Measurements from ENCODE around the gene ACTR10.

DNA sequence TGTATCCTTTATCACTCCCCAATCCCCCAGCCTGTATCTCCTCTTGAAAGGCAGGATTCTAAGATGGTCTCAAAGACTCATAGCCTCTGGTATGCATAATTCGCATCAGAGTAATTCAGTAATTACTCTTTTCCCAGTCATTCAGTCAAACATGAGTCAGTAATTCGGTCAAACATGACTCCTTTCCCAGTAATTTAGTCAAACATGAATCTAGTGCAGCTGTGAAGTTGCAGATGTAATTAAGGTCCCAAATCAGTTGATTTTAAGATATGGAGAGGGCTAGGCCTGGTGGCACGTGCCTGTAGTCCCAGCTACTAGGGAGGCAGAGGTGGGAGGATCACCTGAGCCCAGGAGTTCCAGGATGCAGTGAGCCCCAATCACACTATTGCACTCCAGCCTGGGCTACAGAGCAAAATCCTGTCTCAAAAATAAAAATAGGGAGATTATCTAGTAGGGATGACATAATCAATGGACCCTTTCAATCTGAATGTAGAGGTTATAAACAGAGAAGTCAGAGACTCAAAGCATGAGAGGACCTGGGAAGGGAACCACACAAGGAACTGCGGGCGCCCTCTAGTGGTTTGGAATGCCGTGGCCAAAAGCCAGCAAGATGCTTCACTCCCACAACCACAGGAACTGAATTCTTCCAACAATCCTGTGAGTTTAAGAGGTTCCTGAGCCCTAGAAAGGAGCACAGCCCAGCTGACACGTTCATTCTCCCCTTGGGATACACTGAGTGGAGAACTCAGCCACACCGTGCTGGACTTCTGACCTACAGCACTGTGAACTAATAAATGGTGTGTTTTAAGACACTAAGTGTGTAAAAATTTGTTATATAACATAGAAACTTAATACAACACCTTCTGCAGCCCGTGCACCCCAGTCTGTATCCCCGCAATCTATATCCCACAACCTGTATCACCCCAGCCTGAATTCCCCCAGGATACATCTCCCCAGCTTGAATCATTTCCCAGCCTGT, 33.7 kb upstream of the ACTR10 start:
- TF ChIP-seq, protein P1, sequence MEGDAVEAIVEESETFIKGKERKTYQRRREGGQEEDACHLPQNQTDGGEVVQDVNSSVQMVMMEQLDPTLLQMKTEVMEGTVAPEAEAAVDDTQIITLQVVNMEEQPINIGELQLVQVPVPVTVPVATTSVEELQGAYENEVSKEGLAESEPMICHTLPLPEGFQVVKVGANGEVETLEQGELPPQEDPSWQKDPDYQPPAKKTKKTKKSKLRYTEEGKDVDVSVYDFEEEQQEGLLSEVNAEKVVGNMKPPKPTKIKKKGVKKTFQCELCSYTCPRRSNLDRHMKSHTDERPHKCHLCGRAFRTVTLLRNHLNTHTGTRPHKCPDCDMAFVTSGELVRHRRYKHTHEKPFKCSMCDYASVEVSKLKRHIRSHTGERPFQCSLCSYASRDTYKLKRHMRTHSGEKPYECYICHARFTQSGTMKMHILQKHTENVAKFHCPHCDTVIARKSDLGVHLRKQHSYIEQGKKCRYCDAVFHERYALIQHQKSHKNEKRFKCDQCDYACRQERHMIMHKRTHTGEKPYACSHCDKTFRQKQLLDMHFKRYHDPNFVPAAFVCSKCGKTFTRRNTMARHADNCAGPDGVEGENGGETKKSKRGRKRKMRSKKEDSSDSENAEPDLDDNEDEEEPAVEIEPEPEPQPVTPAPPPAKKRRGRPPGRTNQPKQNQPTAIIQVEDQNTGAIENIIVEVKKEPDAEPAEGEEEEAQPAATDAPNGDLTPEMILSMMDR (IDR thresholded peaks at IDR 0.05) = peak; percentile 73 to 87 (median 80)
- TF ChIP-seq POLR2A (IDR thresholded peaks at IDR 0.05) (no peak), EP300 (IDR thresholded peaks at IDR 0.05) (no peak)

Data from gastroesophageal sphincter (tissue), 3 donors.